NCI-H2196 (cell line): ENCODE measurements around the gene SUN3.

Experiments
- DNase-seq: peaks from one replicate; lab custom pipeline; 2025; ENCODE audit not compliant: unreplicated experiment; lab: John Stamatoyannopoulos, UW

The SUN3 gene

GRCh38 chr7:48028938-48029337 is at the start of gene SUN3:
SUN3 (minus strand) TSS chr7:48029107; CDS start chr7:48028938, 169 bp downstream.
- DNase-seq = no peak

GRCh38 chr7:48078470-48078869 is 49.6 kb upstream of the SUN3 start:
- no peak for DNase-seq

- no peak for DNase-seq
Observed at GRCh38 chr7:48077423-48077822, 48.5 kb upstream of the SUN3 start.

GRCh38 chr7:48074204-48074654 is 45.3 kb upstream of the SUN3 start:
- no peak for DNase-seq

GRCh38 chr7:48067475-48067874 is 38.6 kb upstream of the SUN3 start:
- no peak for DNase-seq

- no peak for DNase-seq
Observed at GRCh38 chr7:48063985-48064384, 35.1 kb upstream of the SUN3 start.

GRCh38 chr7:48059706-48060105 is 30.8 kb upstream of the SUN3 start:
- no peak for DNase-seq

GRCh38 chr7:48058990-48059389 is 30.1 kb upstream of the SUN3 start:
- DNase-seq = no peak

GRCh38 chr7:48053736-48054135 is 24.8 kb upstream of the SUN3 start:
- DNase-seq = no peak

GRCh38 chr7:48052748-48053147 is 23.8 kb upstream of the SUN3 start:
- no peak for DNase-seq

- no peak for DNase-seq
Observed at GRCh38 chr7:48049850-48050249, 20.9 kb upstream of the SUN3 start.

GRCh38 chr7:48048113-48048512 is 19.2 kb upstream of the SUN3 start:
- DNase-seq = no peak

- DNase-seq = no peak
Observed at GRCh38 chr7:48046458-48046857, 17.6 kb upstream of the SUN3 start.

- no peak for DNase-seq
Observed at GRCh38 chr7:48045195-48045765, 16.4 kb upstream of the SUN3 start.

GRCh38 chr7:48042636-48043035 is 13.7 kb upstream of the SUN3 start:
- no peak for DNase-seq

- DNase-seq = no peak
Observed at GRCh38 chr7:48042216-48042615, 13.3 kb upstream of the SUN3 start.

- no peak for DNase-seq
Observed at GRCh38 chr7:48041653-48041970, 12.7 kb upstream of the SUN3 start.

- no peak for DNase-seq
Observed at GRCh38 chr7:48040944-48041652, 12.2 kb upstream of the SUN3 start.

- DNase-seq = no peak
Observed at GRCh38 chr7:48038815-48039506, 10.1 kb upstream of the SUN3 start.

- peak; percentile 22 for DNase-seq
Observed at GRCh38 chr7:48035967-48036478, 7.1 kb upstream of the SUN3 start.

GRCh38 chr7:48035301-48035966 is 6.5 kb upstream of the SUN3 start, which contains the start of gene C7orf57:
C7orf57 (plus strand) TSS chr7:48035543; CDS start chr7:48036309, 766 bp downstream.
- DNase-seq = peak; percentile 86
